Activated T-helper 1 cell treated with anti-CD3 and anti-CD28 coated beads, Interleukin-12 subunit alpha, Interleukin-12 subunit beta, Interleukin-2, Interleukin-4 antibody, amounts not matched to agents 30 ng/mL and 10 ng/mL and 1 ng/mL, durations not matched to agents 14 hours and 24 hours and 36 hours (primary cell): ENCODE results near the gene PHACTR4. TPM values are rescaled to one million over a fixed set of nuclear protein-coding genes. Genes with fewer than 3 reads are reported as not detected.
A peak's percentile ranks its signal among the peaks of the same experiment; 100 is the strongest.

Experiments
- DNase-seq: peaks from one replicate; pipeline ENCODE4 v3.0.0; 2021; ENCODE audit warnings: low spot score
- H3K27ac Mint-ChIP-seq: one replicate; pipeline ENCODE4 v1.8.0; 2021; ENCODE audit warnings: mild to moderate bottlenecking, mixed read lengths
- H3K27me3 Mint-ChIP-seq: one replicate; pipeline ENCODE4 v1.8.0; 2022; ENCODE audit warnings: mild to moderate bottlenecking, moderate library complexity, mixed read lengths; ENCODE audit not compliant: insufficient read depth
- H3K36me3 Mint-ChIP-seq: one replicate; pipeline ENCODE4 v1.8.0; 2021; ENCODE audit warnings: low read depth, mixed read lengths
- H3K4me1 Mint-ChIP-seq: one replicate; pipeline ENCODE4 v1.8.0; 2021; ENCODE audit warnings: low read depth, mixed read lengths
- H3K4me3 Mint-ChIP-seq: one replicate; pipeline ENCODE4 v1.8.0; 2021; ENCODE audit warnings: mild to moderate bottlenecking, moderate library complexity, mixed read lengths
- H3K9me3 Mint-ChIP-seq: one replicate; pipeline ENCODE4 v1.8.0; 2021; ENCODE audit warnings: mixed read lengths
- intact Hi-C: fragments of 100-400 bp; cut with micrococcal nuclease; formaldehyde crosslinking; loops from one replicate; pipeline ENCODE4 v1.15.1; 2024
- total RNA-seq: library from RNA; stranded (reverse); gene quantifications from 2 replicates; pipeline ENCODE4 v1.2.3, GENCODE V29; 2022

Gene PHACTR4
- total RNA-seq, 1 donor from 2014 or later: 28.9 TPM

GRCh38 chr1:28417926-28418637 lies 48.5 kb downstream of the PHACTR4 start:
- intact Hi-C loops: no loop called here
- no peaks in the 10 kb centered on the region for H3K9me3 Mint-ChIP-seq
- no peak overlapping the region for H3K4me3 Mint-ChIP-seq
- H3K4me1 Mint-ChIP-seq: peaks cover 23% of the 10 kb centered on the region
- H3K27ac Mint-ChIP-seq: no peak overlapping the region
- H3K27me3 Mint-ChIP-seq: no peaks in the 10 kb centered on the region
- peaks cover 5% of the 10 kb centered on the region for H3K36me3 Mint-ChIP-seq
- DNase-seq: no peak

- intact Hi-C loops: no loop called here
- no peak for DNase-seq
- Mint-ChIP-seq H3K27ac (no peak overlapping the region), H3K4me1 (peaks cover 25% of the 10 kb centered on the region), H3K27me3 (no peaks in the 10 kb centered on the region), H3K9me3 (no peaks in the 10 kb centered on the region), H3K4me3 (no peak overlapping the region), H3K36me3 (peaks cover 6% of the 10 kb centered on the region)
Observed at GRCh38 chr1:28421744-28422143, 52.2 kb downstream of the PHACTR4 start.

- Mint-ChIP-seq H3K9me3 (no peaks in the 10 kb centered on the region), H3K36me3 (peaks cover 5% of the 10 kb centered on the region), H3K4me3 (no peak overlapping the region), H3K27me3 (no peaks in the 10 kb centered on the region), H3K27ac (no peak overlapping the region), H3K4me1 (peaks cover 7% of the 10 kb centered on the region)
- no peak for DNase-seq
- intact Hi-C loops: no loop called here
Observed at GRCh38 chr1:28426831-28427230, 57.3 kb downstream of the PHACTR4 start.

DNA sequence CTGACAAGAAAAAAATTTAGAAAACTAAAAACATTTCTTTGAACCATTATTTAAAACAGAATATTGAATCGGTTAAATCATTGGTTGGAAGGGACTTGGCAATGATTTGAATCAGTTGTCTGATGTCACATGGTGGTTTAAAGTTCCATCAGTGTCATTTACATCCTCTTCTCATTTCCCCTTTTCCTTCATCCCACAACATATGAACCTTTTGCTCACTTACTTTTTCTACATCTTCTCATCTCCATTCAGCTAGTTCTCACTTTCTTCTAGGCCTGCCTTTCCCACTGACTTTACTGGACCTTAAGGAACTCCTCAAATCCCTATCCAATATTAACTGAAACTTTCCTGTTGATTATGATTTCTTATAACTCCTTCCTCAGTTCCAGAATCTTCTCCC lies 58.5 kb downstream of the PHACTR4 start:
- no peaks in the 10 kb centered on the region for H3K27me3 Mint-ChIP-seq
- no peak overlapping the region for H3K4me3 Mint-ChIP-seq
- H3K4me1 Mint-ChIP-seq: peaks cover 7% of the 10 kb centered on the region
- H3K36me3 Mint-ChIP-seq: peaks cover 5% of the 10 kb centered on the region
- no peak overlapping the region for H3K27ac Mint-ChIP-seq
- intact Hi-C loops: no loop called here
- no peak for DNase-seq
- no peaks in the 10 kb centered on the region for H3K9me3 Mint-ChIP-seq

GRCh38 chr1:28428990-28429520 lies 59.5 kb downstream of the PHACTR4 start:
- Mint-ChIP-seq H3K4me1 (peaks cover 7% of the 10 kb centered on the region), H3K27ac (no peak overlapping the region), H3K4me3 (no peak overlapping the region), H3K27me3 (no peaks in the 10 kb centered on the region), H3K36me3 (peaks cover 5% of the 10 kb centered on the region), H3K9me3 (no peaks in the 10 kb centered on the region)
- intact Hi-C loops: no loop called here
- no peak for DNase-seq

DNA sequence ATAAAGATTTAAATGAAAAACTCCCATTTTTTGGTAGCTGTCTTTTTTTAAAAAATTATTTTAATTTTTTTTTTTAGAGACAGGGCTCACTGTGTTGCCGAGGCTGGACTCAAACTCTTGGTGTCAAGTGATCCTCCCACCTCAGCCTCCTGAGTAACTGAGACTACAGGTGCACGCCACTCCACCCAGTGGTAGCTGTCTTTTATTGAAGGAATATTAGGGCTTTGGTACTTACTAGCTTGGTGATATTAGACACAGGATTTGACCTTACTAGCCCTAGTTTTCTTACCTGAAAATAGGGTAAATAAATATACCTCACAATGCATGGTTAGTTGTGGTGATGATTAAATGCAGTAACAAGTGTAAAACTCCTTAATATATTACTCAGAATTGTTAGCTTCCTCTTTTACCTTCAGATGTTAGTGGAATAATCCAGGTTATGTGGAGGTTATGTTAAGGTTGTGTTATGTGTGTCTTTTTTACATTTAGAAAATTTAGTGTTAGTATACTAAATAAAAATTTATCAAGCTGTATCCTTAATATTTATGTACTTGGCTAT lies 66.8 kb downstream of the PHACTR4 start:
- no peak overlapping the region for H3K27ac Mint-ChIP-seq
- no peaks in the 10 kb centered on the region for H3K9me3 Mint-ChIP-seq
- H3K4me1 Mint-ChIP-seq: peaks cover 23% of the 10 kb centered on the region
- DNase-seq: no peak
- H3K36me3 Mint-ChIP-seq: peaks cover 3% of the 10 kb centered on the region
- H3K27me3 Mint-ChIP-seq: no peaks in the 10 kb centered on the region
- intact Hi-C loops: no loop called here
- no peak overlapping the region for H3K4me3 Mint-ChIP-seq

DNA sequence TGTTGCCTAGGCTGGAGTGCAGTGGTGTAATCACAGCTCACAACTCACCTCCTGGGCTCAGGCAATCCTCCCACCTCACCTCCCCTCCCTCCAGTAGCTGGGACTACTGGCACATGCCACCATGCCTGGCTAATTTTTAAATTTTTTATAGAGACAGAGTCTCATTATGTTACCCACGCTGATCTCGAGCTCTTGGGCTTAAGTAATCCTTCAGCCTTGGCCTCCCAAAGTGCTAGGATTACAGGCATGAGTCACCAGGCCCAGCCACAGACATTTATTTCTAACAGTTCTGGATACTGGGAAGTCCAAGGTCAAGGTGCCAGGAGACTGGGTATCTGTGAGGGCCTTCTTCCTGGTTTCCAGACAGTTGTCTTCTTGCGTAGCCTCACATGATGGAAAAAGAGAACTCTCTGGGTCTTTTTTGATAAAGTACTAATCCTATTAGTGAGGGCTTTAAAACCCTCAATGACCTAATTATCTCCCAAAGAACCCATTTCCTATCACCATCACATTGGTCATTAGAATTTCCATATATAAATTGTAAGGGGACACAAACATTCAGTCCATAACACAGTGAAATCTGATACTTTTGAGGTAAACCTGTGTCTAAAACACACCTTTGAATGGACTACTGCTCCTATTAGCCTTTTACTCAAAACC lies 67.9 kb downstream of the PHACTR4 start:
- Mint-ChIP-seq H3K4me3 (peak overlapping the region; percentile 75), H3K27ac (no peak overlapping the region)

GRCh38 chr1:28437924-28438699 lies 68.6 kb downstream of the PHACTR4 start:
- peaks cover 29% of the 10 kb centered on the region for H3K4me1 Mint-ChIP-seq
- H3K36me3 Mint-ChIP-seq: peaks cover 3% of the 10 kb centered on the region
- no peaks in the 10 kb centered on the region for H3K27me3 Mint-ChIP-seq
- peak overlapping the region; percentile 75 for H3K4me3 Mint-ChIP-seq
- no peaks in the 10 kb centered on the region for H3K9me3 Mint-ChIP-seq
- H3K27ac Mint-ChIP-seq: peak overlapping the region; percentile 56
- DNase-seq: peak; percentile 5
- intact Hi-C loops: loop anchor here (1.0 kb wide), 1 partner anchor 12 kb away; no protein-coding TSS in a partner anchor

More for the DNA sequence above, 67.9 kb downstream of the PHACTR4 start:
- intact Hi-C loops: no loop called here
- H3K4me1 Mint-ChIP-seq: peaks cover 29% of the 10 kb centered on the region
- no peaks in the 10 kb centered on the region for H3K9me3 Mint-ChIP-seq
- H3K36me3 Mint-ChIP-seq: peaks cover 3% of the 10 kb centered on the region
- no peak for DNase-seq
- H3K27me3 Mint-ChIP-seq: no peaks in the 10 kb centered on the region

DNA sequence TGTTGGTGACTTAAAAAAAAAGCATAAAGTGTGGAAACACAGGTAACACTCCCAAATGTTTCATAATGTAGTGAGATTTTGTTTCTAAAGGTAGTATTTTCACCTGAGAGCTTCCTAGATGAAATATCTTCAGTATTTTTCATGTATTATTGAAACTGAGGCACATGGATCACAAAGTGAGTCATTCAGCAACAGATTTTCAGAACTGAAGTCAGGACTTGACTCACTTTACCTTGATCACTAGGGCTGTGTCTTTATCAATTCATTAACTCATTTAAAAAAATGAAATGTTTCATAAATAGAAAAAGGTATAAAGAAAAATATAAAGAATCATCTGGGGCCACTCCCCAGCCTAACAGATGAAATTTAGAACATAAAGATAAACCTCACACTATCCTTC lies 69.8 kb downstream of the PHACTR4 start:
- H3K36me3 Mint-ChIP-seq: peaks cover 3% of the 10 kb centered on the region
- intact Hi-C loops: no loop called here
- H3K4me3 Mint-ChIP-seq: no peak overlapping the region
- no peaks in the 10 kb centered on the region for H3K27me3 Mint-ChIP-seq
- no peak overlapping the region for H3K27ac Mint-ChIP-seq
- H3K9me3 Mint-ChIP-seq: no peaks in the 10 kb centered on the region
- peaks cover 29% of the 10 kb centered on the region for H3K4me1 Mint-ChIP-seq
- no peak for DNase-seq

DNA sequence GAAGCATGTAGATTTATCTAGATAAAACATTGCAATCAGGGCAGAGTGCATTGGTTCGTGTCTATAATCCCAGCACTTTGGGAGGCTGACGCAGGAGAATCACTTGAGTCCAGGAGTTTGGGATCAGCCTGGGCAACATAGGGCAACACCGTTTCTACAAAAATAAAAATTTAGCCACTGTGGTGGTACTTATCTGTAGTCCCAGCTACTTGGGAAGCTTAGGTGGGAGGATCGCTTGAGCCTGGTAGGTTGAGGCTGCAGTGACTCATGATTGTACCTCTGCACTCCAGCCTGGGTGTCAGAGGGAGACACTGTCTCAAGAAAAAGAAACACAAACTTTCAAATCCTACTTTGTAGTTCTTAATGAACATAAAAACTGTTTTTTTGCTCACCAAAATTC lies 72.1 kb downstream of the PHACTR4 start:
- no peak for DNase-seq
- Mint-ChIP-seq H3K4me3 (no peak overlapping the region), H3K4me1 (peaks cover 29% of the 10 kb centered on the region), H3K36me3 (peaks cover 6% of the 10 kb centered on the region), H3K27me3 (no peaks in the 10 kb centered on the region), H3K27ac (no peak overlapping the region), H3K9me3 (no peaks in the 10 kb centered on the region)
- intact Hi-C loops: no loop called here

DNA sequence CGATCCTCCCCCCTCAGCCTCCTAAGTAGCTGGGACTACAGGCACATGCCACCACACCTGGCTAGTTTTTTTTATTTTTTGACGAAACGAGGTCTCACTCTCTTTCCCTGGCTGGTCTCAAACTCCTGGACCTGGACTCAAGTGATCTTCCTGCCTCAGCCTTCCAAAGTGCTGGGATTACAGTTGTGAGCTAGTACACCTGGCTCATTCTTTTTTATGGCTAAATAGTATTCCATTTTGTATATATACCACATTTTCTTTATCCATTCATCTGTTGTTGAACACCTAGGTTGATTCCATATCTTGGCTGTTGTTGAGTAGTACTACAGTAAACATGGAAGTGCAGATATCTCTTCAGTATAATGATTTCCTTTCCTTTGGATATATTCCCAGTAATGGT lies 74.0 kb downstream of the PHACTR4 start:
- Mint-ChIP-seq H3K4me1 (peaks cover 26% of the 10 kb centered on the region), H3K9me3 (no peaks in the 10 kb centered on the region), H3K27me3 (no peaks in the 10 kb centered on the region), H3K27ac (no peak overlapping the region), H3K4me3 (no peak overlapping the region), H3K36me3 (peaks cover 3% of the 10 kb centered on the region)
- no peak for DNase-seq
- intact Hi-C loops: no loop called here

GRCh38 chr1:28447679-28448078 lies 78.1 kb downstream of the PHACTR4 start:
- intact Hi-C loops: no loop called here
- no peak for DNase-seq
- H3K4me3 Mint-ChIP-seq: no peak overlapping the region
- H3K27me3 Mint-ChIP-seq: no peaks in the 10 kb centered on the region
- H3K27ac Mint-ChIP-seq: no peak overlapping the region
- peaks cover 42% of the 10 kb centered on the region for H3K4me1 Mint-ChIP-seq
- peaks cover 4% of the 10 kb centered on the region for H3K36me3 Mint-ChIP-seq
- H3K9me3 Mint-ChIP-seq: no peaks in the 10 kb centered on the region
